ENCODE data around the gene CNTN4. TPM values are rescaled to one million over a fixed set of nuclear protein-coding genes. Genes with fewer than 3 reads are reported as not detected.

CNTN4 gene
- total RNA-seq, 4 donors from 2014 or later: 5.8 to 15.5 (median 9.0) TPM

DNA sequence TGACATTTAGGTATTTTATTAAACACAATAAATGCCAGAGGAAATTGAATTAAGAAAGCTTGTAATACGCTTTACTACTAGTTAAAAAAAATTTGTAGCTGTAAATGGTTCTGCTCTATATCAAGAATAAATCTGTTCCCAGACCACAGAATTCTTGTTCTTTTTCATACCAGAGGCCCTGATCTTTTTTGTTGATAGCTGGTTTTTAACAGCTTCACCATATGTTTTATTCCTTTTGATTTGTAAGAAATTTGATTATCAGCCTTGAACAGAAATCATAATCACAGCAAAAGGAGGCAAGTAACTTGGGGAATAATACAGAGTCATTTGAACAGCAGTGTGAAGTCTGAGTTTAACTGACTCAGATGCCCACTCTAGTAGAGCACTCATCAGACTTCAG lies 202.7 kb downstream of the CNTN4 start:
- H3K27ac ChIP-seq: no peak overlapping the region
- no peaks in the 10 kb centered on the region for H3K4me1 ChIP-seq
- WGBS, 2 donors (ENCODE audit: low coverage in 1 of 2): 81 to 82% methylated on average over 1 of the region's 1 CpG
- no peaks in the 10 kb centered on the region for H3K27me3 ChIP-seq
- no peaks in the 10 kb centered on the region for H3K36me3 ChIP-seq
- TF ChIP-seq POLR2AphosphoS5 (IDR thresholded peaks at IDR 0.05) (no peak), EP300 (IDR thresholded peaks at IDR 0.05) (no peak), POLR2A (IDR thresholded peaks at IDR 0.05) (no peak)
- TF ChIP-seq, protein P1, sequence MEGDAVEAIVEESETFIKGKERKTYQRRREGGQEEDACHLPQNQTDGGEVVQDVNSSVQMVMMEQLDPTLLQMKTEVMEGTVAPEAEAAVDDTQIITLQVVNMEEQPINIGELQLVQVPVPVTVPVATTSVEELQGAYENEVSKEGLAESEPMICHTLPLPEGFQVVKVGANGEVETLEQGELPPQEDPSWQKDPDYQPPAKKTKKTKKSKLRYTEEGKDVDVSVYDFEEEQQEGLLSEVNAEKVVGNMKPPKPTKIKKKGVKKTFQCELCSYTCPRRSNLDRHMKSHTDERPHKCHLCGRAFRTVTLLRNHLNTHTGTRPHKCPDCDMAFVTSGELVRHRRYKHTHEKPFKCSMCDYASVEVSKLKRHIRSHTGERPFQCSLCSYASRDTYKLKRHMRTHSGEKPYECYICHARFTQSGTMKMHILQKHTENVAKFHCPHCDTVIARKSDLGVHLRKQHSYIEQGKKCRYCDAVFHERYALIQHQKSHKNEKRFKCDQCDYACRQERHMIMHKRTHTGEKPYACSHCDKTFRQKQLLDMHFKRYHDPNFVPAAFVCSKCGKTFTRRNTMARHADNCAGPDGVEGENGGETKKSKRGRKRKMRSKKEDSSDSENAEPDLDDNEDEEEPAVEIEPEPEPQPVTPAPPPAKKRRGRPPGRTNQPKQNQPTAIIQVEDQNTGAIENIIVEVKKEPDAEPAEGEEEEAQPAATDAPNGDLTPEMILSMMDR (IDR thresholded peaks at IDR 0.05): no peak
- no peak for ATAC-seq
- no peak overlapping the region for H3K4me3 ChIP-seq
- H3K9me3 ChIP-seq: no peaks in the 10 kb centered on the region

DNA sequence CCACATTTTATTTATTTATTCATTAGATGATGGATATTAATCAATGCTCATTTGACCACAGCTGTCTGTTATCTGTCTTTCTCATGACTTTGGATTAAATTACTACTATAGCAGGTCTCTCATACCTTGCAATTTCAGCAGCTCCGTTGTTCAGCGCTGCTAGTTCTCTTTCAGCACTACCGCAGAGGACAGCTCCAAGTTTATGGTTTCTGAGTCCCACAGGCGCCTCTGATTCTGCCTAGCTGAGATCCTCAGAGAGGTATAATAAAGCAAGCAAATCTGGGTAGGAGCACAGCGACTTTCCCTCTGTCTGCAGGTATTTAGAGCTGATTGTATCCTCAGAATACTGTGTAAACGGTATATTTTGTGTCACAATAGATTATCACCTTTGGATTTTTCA lies 204.9 kb downstream of the CNTN4 start:
- no peak overlapping the region for H3K4me3 ChIP-seq
- H3K27ac ChIP-seq: no peak overlapping the region
- peaks cover 0 to 4% (median 0%) of the 10 kb centered on the region in 3 donors for H3K9me3 ChIP-seq
- WGBS, 2 donors (ENCODE audit: low coverage in 1 of 2): 8 to 10% methylated on average over 6 of the region's 6 CpGs
- no peak for ATAC-seq
- no peaks in the 10 kb centered on the region for H3K27me3 ChIP-seq
- no peak for TF ChIP-seq POLR2AphosphoS5 (IDR thresholded peaks at IDR 0.05)
- no peak for TF ChIP-seq EP300 (IDR thresholded peaks at IDR 0.05)
- TF ChIP-seq POLR2A (IDR thresholded peaks at IDR 0.05): no peak
- TF ChIP-seq, protein P1 (IDR thresholded peaks at IDR 0.05): no peak
- H3K36me3 ChIP-seq: no peaks in the 10 kb centered on the region
- no peaks in the 10 kb centered on the region for H3K4me1 ChIP-seq

DNA sequence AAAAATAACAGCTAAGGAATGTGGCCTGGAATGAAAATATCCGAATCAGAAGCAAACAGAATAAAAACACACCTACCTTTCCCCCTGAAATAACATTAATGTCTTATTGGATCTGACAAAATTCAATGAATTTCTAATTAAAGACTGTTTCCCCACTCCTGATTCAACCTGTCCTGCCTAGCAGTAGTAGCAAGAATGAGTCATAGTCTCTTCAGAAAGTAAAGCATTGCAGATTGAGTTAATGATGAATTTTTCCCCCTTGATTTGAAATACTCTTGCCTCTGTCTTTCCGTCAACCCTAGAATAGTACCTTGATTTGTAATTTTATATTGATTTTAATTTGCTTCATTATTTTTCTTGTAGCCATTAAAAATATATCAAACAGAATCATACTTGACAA lies 212.4 kb downstream of the CNTN4 start:
- Histone ChIP-seq H3K27me3 (no peaks in the 10 kb centered on the region), H3K4me3 (no peak overlapping the region), H3K4me1 (no peaks in the 10 kb centered on the region), H3K36me3 (no peaks in the 10 kb centered on the region), H3K9me3 (peaks cover 0 to 4% (median 0%) of the 10 kb centered on the region in 3 donors), H3K27ac (no peak overlapping the region)
- TF ChIP-seq POLR2AphosphoS5 (IDR thresholded peaks at IDR 0.05): no peak
- TF ChIP-seq, protein P1 (IDR thresholded peaks at IDR 0.05): no peak
- TF ChIP-seq POLR2A (IDR thresholded peaks at IDR 0.05): no peak
- TF ChIP-seq EP300 (IDR thresholded peaks at IDR 0.05): no peak
- no peak for ATAC-seq
- WGBS, 2 donors (ENCODE audit: low coverage in 1 of 2): 63 to 84% methylated on average over 2 of the region's 2 CpGs

DNA sequence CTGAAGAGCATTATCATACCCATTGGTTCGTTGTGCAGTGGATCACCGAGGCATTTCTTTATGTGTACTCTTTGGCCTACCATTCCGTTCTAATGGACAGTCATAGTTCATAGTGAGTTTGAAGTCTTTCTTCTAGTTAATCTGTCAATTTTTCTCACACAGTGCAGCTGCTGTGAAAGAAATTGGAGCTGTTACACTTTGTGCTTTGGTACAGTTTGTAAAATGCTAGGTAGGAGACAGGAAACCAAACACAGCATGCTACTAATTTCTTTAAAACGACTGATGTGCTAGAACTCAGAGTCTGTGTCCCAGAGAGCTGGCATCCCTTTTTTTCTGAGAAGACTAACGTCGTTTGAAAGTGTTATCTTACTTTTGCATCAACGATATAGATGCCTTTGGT lies 218.9 kb downstream of the CNTN4 start:
- 64 to 69% methylated on average over 6 to 7 of the region's 7 CpGs for WGBS, 2 donors (ENCODE audit: low coverage in 1 of 2)
- ATAC-seq: no peak
- no peak overlapping the region for H3K27ac ChIP-seq

DNA sequence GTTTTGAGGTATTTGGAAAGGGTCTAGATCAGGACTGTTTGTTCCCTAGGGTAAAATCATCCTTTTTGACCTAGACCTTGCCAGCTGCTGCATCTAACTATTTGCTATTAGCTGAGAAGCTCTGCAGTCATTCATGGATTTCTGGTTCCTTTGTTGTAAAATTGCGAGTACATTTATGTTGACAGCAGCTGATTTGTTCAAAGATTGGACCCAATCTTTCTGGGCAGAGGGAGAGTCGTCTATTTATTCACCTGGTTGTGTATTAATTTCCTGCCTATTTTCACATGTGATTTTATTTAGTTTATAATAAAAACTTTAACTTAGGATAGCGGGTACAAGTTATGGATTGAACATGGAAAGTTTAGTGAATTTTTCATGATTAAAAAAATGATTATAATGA lies 236.3 kb downstream of the CNTN4 start:
- Histone ChIP-seq H3K36me3 (no peaks in the 10 kb centered on the region), H3K27ac (no peak overlapping the region), H3K4me1 (no peaks in the 10 kb centered on the region), H3K27me3 (no peaks in the 10 kb centered on the region), H3K9me3 (no peaks in the 10 kb centered on the region), H3K4me3 (no peak overlapping the region)
- TF ChIP-seq POLR2AphosphoS5 (IDR thresholded peaks at IDR 0.05) (no peak), POLR2A (IDR thresholded peaks at IDR 0.05) (no peak), EP300 (IDR thresholded peaks at IDR 0.05) (no peak)
- TF ChIP-seq, protein P1 (IDR thresholded peaks at IDR 0.05): no peak
- no peak for ATAC-seq
- WGBS, 2 donors (ENCODE audit: low coverage in 1 of 2): 93 to 100% methylated on average over 1 to 3 of the region's 3 CpGs

More for the DNA sequence above, 218.9 kb downstream of the CNTN4 start:
- H3K36me3 ChIP-seq: no peaks in the 10 kb centered on the region
- H3K9me3 ChIP-seq: no peaks in the 10 kb centered on the region
- TF ChIP-seq POLR2A (IDR thresholded peaks at IDR 0.05) (no peak), EP300 (IDR thresholded peaks at IDR 0.05) (no peak), POLR2AphosphoS5 (IDR thresholded peaks at IDR 0.05) (no peak)
- TF ChIP-seq, protein P1 (IDR thresholded peaks at IDR 0.05): no peak
- no peaks in the 10 kb centered on the region for H3K27me3 ChIP-seq
- H3K4me3 ChIP-seq: no peak overlapping the region
- H3K4me1 ChIP-seq: no peaks in the 10 kb centered on the region

Data from gastroesophageal sphincter (tissue), 4 donors.